Measurements from ENCODE around the gene UVRAG.

DNA sequence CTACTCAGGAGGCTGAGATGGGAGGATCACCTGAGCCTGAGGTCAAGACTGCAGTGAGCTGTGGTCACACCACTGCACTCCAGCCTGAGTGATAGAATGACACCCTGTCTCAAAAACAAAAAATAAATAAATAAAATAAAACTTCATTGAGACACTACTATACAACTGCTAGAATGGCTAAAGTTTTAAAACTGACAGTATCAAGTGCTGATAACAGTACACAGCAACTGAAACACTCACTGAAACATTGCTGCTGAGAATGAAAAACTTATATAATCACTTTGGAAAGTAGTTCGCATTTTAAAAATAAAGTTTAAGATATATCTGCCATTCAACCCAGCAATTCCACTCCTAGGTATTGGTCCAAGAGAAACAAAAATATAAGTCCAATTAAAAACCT, 290.6 kb downstream of the UVRAG start:
- TF ChIP-seq, protein P1, sequence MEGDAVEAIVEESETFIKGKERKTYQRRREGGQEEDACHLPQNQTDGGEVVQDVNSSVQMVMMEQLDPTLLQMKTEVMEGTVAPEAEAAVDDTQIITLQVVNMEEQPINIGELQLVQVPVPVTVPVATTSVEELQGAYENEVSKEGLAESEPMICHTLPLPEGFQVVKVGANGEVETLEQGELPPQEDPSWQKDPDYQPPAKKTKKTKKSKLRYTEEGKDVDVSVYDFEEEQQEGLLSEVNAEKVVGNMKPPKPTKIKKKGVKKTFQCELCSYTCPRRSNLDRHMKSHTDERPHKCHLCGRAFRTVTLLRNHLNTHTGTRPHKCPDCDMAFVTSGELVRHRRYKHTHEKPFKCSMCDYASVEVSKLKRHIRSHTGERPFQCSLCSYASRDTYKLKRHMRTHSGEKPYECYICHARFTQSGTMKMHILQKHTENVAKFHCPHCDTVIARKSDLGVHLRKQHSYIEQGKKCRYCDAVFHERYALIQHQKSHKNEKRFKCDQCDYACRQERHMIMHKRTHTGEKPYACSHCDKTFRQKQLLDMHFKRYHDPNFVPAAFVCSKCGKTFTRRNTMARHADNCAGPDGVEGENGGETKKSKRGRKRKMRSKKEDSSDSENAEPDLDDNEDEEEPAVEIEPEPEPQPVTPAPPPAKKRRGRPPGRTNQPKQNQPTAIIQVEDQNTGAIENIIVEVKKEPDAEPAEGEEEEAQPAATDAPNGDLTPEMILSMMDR (IDR thresholded peaks at IDR 0.05): no peak
- TF ChIP-seq EP300 (IDR thresholded peaks at IDR 0.05): no peak

Data from ovary (tissue), 3 donors.